Mesenchymal stem cell (in vitro differentiated cells and primary cell): ENCODE measurements around the gene ZDHHC16.

Source experiments
- DNase-seq: peaks from one replicate; pipeline ENCODE4 v3.0.0-alpha.2; 2013
- H2AFZ ChIP-seq: one replicate; pipeline ENCODE4 v1.6.1; 2013; ENCODE audit warnings: low read depth, mild to moderate bottlenecking, control low read depth, inconsistent platforms, low read length, moderate library complexity
- H2AK5ac ChIP-seq: 2 replicates; pipeline ENCODE4 v1.6.1; 2013; ENCODE audit warnings: low read length, moderate library complexity, mild to moderate bottlenecking, inconsistent platforms; ENCODE audit not compliant: severe bottlenecking
- H2BK120ac ChIP-seq: one replicate; pipeline ENCODE4 v1.6.1; 2013; ENCODE audit warnings: low read depth, mild to moderate bottlenecking, inconsistent platforms, low read length, moderate library complexity
- H2BK12ac ChIP-seq, 2 experiments: one replicate each; pipeline ENCODE4 v1.6.1; 2013; ENCODE audit warnings: inconsistent platforms in 2 of 2, low read length in 2 of 2, mild to moderate bottlenecking in 2 of 2, moderate library complexity in 2 of 2, control low read depth in 1 of 2
- H2BK15ac ChIP-seq: one replicate; pipeline ENCODE4 v1.6.1; 2013; ENCODE audit warnings: mild to moderate bottlenecking, low read depth, inconsistent platforms; ENCODE audit not compliant: poor library complexity, severe bottlenecking
- H2BK5ac ChIP-seq: 2 replicates; pipeline ENCODE4 v1.6.1; 2013; ENCODE audit warnings: low read depth, mild to moderate bottlenecking, low read length, control low read depth, inconsistent platforms; ENCODE audit not compliant: poor library complexity, severe bottlenecking
- H3K14ac ChIP-seq, 2 experiments: one replicate each; pipeline ENCODE4 v1.6.1; 2013; ENCODE audit warnings: inconsistent platforms in 2 of 2, low read length in 2 of 2, control low read depth in 1 of 2, mild to moderate bottlenecking in 1 of 2, moderate library complexity in 1 of 2
- H3K18ac ChIP-seq, 2 experiments: one replicate each; pipeline ENCODE4 v1.6.1; 2013; ENCODE audit warnings: inconsistent platforms in 2 of 2, low read length in 2 of 2, control low read depth in 1 of 2, low read depth in 1 of 2, mild to moderate bottlenecking in 1 of 2
- H3K23ac ChIP-seq, 2 experiments: one replicate each; pipeline ENCODE4 v1.6.1; 2013; ENCODE audit warnings: inconsistent platforms in 2 of 2, low read length in 2 of 2, mild to moderate bottlenecking in 2 of 2, moderate library complexity in 2 of 2, control low read depth in 1 of 2
- H3K27ac ChIP-seq: 2 replicates; pipeline ENCODE4 v1.5.1; 2013; ENCODE audit warnings: mild to moderate bottlenecking, moderate library complexity, low read length, control low read depth, inconsistent platforms; ENCODE audit not compliant: poor library complexity, severe bottlenecking
- H3K27me3 ChIP-seq, 2 experiments: 2 replicates each; pipeline versions ENCODE4 v1.6.1 to v1.7.0; 2013; ENCODE audit warnings: low read length in 2 of 2, mild to moderate bottlenecking in 2 of 2, moderate library complexity in 2 of 2, control low read depth in 1 of 2, inconsistent platforms in 1 of 2; ENCODE audit not compliant: control insufficient read depth in 1 of 2, insufficient read depth in 1 of 2
- H3K36me3 ChIP-seq, 2 experiments: 2 replicates each; pipeline versions ENCODE4 v1.6.1 to v1.7.0; 2013; ENCODE audit warnings: low read length in 2 of 2, control low read depth in 1 of 2, inconsistent platforms in 1 of 2, low read depth in 1 of 2, mild to moderate bottlenecking in 1 of 2; ENCODE audit not compliant: insufficient read depth in 2 of 2, control insufficient read depth in 1 of 2
- H3K4ac ChIP-seq, 2 experiments: one replicate each; pipeline ENCODE4 v1.6.1; 2013; ENCODE audit warnings: inconsistent platforms in 2 of 2, low read length in 2 of 2, mild to moderate bottlenecking in 2 of 2, moderate library complexity in 2 of 2, control low read depth in 1 of 2, low read depth in 1 of 2
- H3K4me1 ChIP-seq: 2 replicates; pipeline ENCODE4 v1.6.1; 2013; ENCODE audit warnings: low read depth, low read length, control low read depth; ENCODE audit not compliant: control insufficient read depth, insufficient read depth
- H3K4me2 ChIP-seq: 2 replicates; pipeline ENCODE4 v1.6.1; 2013; ENCODE audit warnings: low read length, mild to moderate bottlenecking, inconsistent platforms; ENCODE audit not compliant: poor library complexity, severe bottlenecking
- H3K4me3 ChIP-seq, 2 experiments: 2 replicates each; pipeline versions ENCODE4 v1.5.1 to v1.7.0; 2013; ENCODE audit warnings: low read length in 2 of 2, mild to moderate bottlenecking in 2 of 2, control low read depth in 1 of 2, low read depth in 1 of 2; ENCODE audit not compliant: insufficient read depth in 1 of 2
- H3K79me1 ChIP-seq: replicated peaks from 2 replicates; pipeline ENCODE4 v1.6.1; 2013; ENCODE audit warnings: mild to moderate bottlenecking, control low read depth, low read length, inconsistent platforms; ENCODE audit not compliant: poor library complexity, severe bottlenecking
- H3K9ac ChIP-seq: 2 replicates; pipeline ENCODE4 v1.7.0; 2013; ENCODE audit warnings: mild to moderate bottlenecking, low read length, moderate library complexity
- H3K9me3 ChIP-seq: 2 replicates; pipeline ENCODE4 v1.7.0; 2013; ENCODE audit warnings: mild to moderate bottlenecking, low read length; ENCODE audit not compliant: control insufficient read depth
- H4K8ac ChIP-seq: one replicate; pipeline ENCODE4 v1.6.1; 2013; ENCODE audit warnings: inconsistent platforms, mild to moderate bottlenecking, low read length, moderate library complexity
- H4K91ac ChIP-seq: one replicate; pipeline ENCODE4 v1.6.1; 2013; ENCODE audit warnings: mild to moderate bottlenecking, low read length, inconsistent platforms
- WGBS: methylation state at CpG from one replicate; pipeline ENCODE4 v1.1.7; 2013; ENCODE audit warnings: mixed read lengths; 5-methylcytosine and 5-hydroxymethylcytosine counted together

The ZDHHC16 gene

DNA sequence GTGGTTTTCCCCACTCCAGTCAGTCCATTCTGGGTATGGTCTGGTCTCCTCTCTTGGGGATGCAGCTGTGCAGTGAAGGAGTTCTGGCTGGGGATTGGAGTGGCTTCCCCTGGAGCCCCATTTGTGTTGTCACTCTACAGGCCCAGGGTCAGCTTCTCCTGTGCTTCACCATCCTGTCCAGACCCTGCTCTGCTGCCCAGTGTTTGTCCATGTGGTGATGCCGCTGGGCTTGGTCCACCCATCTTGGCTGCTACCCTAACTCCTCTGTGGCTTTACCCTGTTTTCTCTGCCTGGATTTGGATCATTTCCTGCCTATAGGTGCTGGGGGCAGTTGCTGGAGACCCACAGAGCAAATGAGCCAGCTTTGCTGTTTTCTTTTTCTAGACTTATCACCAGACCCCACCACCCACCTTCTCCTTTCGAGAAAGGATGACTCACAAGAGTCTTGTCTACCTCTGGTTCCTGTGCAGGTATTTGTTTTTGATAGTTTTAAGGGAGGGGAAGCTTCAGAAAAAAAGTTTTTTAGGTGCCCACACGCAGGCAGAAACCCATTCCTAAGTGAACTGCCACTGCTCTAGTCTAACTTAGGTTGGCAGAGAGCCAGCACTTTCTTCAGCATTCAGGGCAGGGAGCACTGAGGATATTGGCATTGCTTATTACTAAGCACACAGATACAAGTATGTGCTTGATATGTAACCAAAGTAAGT is 8.5 kb downstream of the ZDHHC16 start:
- Histone ChIP-seq H2BK15ac (no peak overlapping the region), H3K27me3 (no peaks in the 10 kb centered on the region), H3K18ac (no peak overlapping the region), H3K23ac (no peak overlapping the region), H2BK5ac (no peak overlapping the region), H3K79me1 (peaks cover 20% of the 10 kb centered on the region), H3K4ac (no peak overlapping the region), H3K27ac (no peak overlapping the region), H2AFZ (no peak overlapping the region), H2AK5ac (no peak overlapping the region), H2BK120ac (no peak overlapping the region), H4K91ac (no peak overlapping the region), H2BK12ac (no peak overlapping the region), H4K8ac (no peak overlapping the region), H3K9me3 (no peaks in the 10 kb centered on the region), H3K36me3 (peaks cover 73 to 91% of the 10 kb centered on the region in 2 experiments), H3K14ac (no peak overlapping the region), H3K4me2 (no peak overlapping the region), H3K4me1 (peaks cover 7% of the 10 kb centered on the region), H3K9ac (no peak overlapping the region), H3K4me3 (no peak overlapping the region)
- 93% methylated on average over 2 of the region's 3 CpGs for WGBS
- peak; percentile 6 for DNase-seq

DNA sequence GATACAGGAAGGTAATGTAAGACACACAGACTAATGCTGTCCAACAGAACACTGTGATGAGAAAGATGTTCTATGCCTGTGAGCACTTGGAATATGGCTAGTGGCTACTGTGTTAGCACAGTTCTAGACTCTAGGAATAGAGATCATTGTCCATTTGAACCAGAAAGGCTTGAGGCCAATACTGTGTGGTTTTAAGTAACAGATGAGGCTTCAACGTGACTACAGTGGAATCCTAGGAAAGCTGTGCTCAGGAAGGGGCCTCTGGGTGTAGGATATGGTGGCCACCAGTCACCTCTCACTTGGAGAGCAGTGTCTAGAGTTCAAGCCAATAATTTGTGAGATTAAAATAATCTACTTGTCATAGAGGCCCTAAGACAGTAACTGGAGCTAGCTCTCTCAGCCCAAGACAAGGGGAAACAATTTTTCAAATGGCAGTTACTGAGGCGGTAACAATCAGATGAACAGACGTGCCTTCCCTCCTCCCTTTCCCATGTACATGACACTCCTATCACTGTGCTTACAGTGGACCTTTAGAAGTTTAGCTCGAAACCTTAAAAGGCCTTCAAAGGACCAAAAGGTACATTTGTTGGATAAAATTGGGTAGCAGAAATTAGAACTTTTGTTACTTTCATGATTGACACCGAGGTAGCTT is 10.2 kb downstream of the ZDHHC16 start:
- Histone ChIP-seq H3K14ac (no peak overlapping the region), H2BK5ac (no peak overlapping the region), H3K27ac (no peak overlapping the region), H4K8ac (no peak overlapping the region), H3K9me3 (no peaks in the 10 kb centered on the region), H3K4ac (no peak overlapping the region), H2BK15ac (no peak overlapping the region), H3K18ac (no peak overlapping the region), H3K36me3 (peaks cover 83 to 97% of the 10 kb centered on the region in 2 experiments), H3K4me1 (peaks cover 7% of the 10 kb centered on the region), H2BK12ac (no peak overlapping the region), H3K27me3 (no peaks in the 10 kb centered on the region), H4K91ac (no peak overlapping the region), H3K9ac (no peak overlapping the region), H3K4me3 (no peak overlapping the region), H3K4me2 (no peak overlapping the region), H2AFZ (no peak overlapping the region), H2BK120ac (no peak overlapping the region), H2AK5ac (no peak overlapping the region), H3K79me1 (peaks cover 26% of the 10 kb centered on the region), H3K23ac (no peak overlapping the region)
- no peak for DNase-seq
- 86% methylated on average over 4 of the region's 5 CpGs for WGBS

DNA sequence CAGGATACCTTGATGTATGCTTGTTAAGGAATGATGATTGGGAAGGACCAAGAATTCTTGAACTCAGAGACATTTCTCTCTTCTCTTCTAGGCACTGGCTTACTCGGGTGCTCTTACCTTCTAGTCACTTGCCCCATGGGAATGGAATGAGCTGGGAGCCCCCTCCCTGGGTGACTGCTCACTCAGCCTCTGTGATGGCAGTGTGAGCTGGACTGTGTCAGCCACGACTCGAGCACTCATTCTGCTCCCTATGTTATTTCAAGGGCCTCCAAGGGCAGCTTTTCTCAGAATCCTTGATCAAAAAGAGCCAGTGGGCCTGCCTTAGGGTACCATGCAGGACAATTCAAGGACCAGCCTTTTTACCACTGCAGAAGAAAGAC is 10.7 kb downstream of the ZDHHC16 start:
- Histone ChIP-seq H3K4me2 (no peak overlapping the region), H3K9me3 (no peaks in the 10 kb centered on the region), H2BK120ac (no peak overlapping the region), H3K27ac (no peak overlapping the region), H3K14ac (no peak overlapping the region), H4K91ac (no peak overlapping the region), H2BK15ac (no peak overlapping the region), H3K18ac (no peak overlapping the region), H2BK5ac (no peak overlapping the region), H3K27me3 (no peaks in the 10 kb centered on the region), H3K4ac (no peak overlapping the region), H3K36me3 (peaks cover 86 to 98% of the 10 kb centered on the region in 2 experiments), H3K79me1 (peaks cover 24% of the 10 kb centered on the region), H4K8ac (no peak overlapping the region), H3K4me3 (no peak overlapping the region), H2BK12ac (no peak overlapping the region), H3K23ac (no peak overlapping the region), H2AFZ (no peak overlapping the region), H3K4me1 (peaks cover 4% of the 10 kb centered on the region), H3K9ac (peak overlapping the region; percentile 21), H2AK5ac (no peak overlapping the region)
- WGBS: 87% methylated on average over 3 of the region's 3 CpGs
- no peak for DNase-seq

DNA sequence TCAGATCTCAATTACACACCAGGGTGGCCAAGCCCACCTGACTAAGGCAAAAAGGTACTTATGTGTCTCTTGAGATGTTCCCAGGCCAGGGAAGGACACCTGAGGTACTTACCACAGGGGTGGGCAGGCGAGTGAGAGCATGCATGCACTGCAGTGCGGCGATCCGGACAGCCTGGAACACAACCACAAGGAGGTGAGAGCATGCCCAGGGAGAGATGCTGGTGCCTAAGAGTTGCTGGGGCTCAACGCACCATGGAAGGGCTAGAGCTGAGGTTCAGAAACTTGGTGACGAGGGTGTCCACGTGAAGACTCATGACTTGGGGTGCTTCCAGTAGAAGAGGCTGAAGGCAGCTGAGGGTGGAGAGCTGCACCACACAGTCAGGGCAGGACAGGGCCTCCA is 13.1 kb downstream of the ZDHHC16 start:
- no peak overlapping the region for H2BK5ac ChIP-seq
- WGBS: 99% methylated on average over 7 of the region's 7 CpGs
- H3K4ac ChIP-seq: no peak overlapping the region
- H3K27ac ChIP-seq: no peak overlapping the region
- no peak overlapping the region for H3K23ac ChIP-seq
- no peak overlapping the region for H2BK12ac ChIP-seq
- no peak overlapping the region for H2BK15ac ChIP-seq
- no peak overlapping the region for H2BK120ac ChIP-seq
- H3K9ac ChIP-seq: no peak overlapping the region
- H4K8ac ChIP-seq: no peak overlapping the region
- no peaks in the 10 kb centered on the region for H3K27me3 ChIP-seq
- no peak overlapping the region for H3K14ac ChIP-seq
- peaks cover 77 to 98% of the 10 kb centered on the region in 2 experiments for H3K36me3 ChIP-seq
- H3K79me1 ChIP-seq: peaks cover 27% of the 10 kb centered on the region
- no peaks in the 10 kb centered on the region for H3K9me3 ChIP-seq
- no peak overlapping the region for H3K18ac ChIP-seq
- DNase-seq: no peak
- H2AFZ ChIP-seq: no peak overlapping the region
- H4K91ac ChIP-seq: no peak overlapping the region
- peaks cover 4% of the 10 kb centered on the region for H3K4me1 ChIP-seq
- H3K4me3 ChIP-seq: no peak overlapping the region
- H2AK5ac ChIP-seq: no peak overlapping the region
- H3K4me2 ChIP-seq: no peak overlapping the region
